ENCODE results near the gene CHFR.
"Not testable (repeated sequence)": the region's sequence is repeated elsewhere in the genome, so short reads cannot be mapped to it uniquely, and the experiment has no call there.

CHFR gene, protein sequence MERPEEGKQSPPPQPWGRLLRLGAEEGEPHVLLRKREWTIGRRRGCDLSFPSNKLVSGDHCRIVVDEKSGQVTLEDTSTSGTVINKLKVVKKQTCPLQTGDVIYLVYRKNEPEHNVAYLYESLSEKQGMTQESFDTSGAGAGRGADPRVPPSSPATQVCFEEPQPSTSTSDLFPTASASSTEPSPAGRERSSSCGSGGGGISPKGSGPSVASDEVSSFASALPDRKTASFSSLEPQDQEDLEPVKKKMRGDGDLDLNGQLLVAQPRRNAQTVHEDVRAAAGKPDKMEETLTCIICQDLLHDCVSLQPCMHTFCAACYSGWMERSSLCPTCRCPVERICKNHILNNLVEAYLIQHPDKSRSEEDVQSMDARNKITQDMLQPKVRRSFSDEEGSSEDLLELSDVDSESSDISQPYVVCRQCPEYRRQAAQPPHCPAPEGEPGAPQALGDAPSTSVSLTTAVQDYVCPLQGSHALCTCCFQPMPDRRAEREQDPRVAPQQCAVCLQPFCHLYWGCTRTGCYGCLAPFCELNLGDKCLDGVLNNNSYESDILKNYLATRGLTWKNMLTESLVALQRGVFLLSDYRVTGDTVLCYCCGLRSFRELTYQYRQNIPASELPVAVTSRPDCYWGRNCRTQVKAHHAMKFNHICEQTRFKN

DNA sequence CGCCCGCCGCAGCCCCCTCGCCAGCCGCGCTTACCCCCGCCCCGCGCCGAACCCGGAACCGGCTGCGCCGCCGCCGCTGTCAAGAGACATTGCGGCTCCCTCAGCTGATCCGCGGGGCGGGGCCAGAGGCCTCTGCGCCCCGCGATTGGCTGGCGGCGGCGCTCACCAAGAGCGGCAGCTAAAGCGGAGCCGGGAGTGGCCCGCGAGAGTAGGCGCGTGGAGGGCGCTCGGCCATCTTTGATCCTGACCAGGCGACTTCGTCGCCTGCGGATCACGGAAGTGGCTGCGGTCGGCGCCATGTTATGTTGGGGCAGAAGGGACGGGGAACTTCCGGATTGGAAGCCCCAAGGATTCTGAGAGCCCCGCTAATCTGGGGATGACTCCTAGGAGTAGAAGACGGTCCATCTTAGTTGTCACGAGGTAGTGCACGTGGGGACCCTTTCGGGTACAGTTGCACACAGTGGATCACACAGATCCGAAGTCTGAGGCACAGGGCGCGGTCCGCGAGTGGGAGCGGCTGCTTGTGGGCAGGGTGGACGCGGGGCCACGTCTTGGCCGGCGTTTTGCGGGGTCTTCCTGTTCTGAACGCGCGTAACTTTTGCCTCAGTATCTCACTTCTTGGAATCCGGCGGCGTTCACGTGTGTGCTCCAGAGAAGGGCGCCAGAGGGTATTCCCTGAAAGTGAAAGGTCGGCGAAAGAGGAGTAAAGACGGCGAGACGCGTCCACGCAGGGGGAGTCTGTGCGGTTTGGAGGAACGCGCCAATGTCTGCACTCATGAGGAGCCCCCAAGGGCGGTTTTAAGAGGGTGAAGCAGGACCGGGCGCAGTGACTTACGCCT is at the start of gene CHFR:
Gene CHFR (minus strand): TSS at position 93 of the 839 bp plus-strand sequence. CDS start 277 bp downstream, outside the sequence.
- peak within 1 kb of the TSS; percentile 99 for H3K4me3 Mint-ChIP-seq
- peak; percentile 94 for DNase-seq
- H3K27ac Mint-ChIP-seq = peak within 1 kb of the TSS; percentile 100
- peaks cover 35% of the 10 kb centered on the region for H3K4me1 Mint-ChIP-seq (ENCODE audit: low read depth)
- no peaks in the 10 kb centered on the region for H3K27me3 Mint-ChIP-seq
- peaks cover 3% of the 10 kb centered on the region for H3K9me3 Mint-ChIP-seq
- H3K36me3 Mint-ChIP-seq (ENCODE audit: low read depth) = peaks cover 47% of the 10 kb centered on the region

DNA sequence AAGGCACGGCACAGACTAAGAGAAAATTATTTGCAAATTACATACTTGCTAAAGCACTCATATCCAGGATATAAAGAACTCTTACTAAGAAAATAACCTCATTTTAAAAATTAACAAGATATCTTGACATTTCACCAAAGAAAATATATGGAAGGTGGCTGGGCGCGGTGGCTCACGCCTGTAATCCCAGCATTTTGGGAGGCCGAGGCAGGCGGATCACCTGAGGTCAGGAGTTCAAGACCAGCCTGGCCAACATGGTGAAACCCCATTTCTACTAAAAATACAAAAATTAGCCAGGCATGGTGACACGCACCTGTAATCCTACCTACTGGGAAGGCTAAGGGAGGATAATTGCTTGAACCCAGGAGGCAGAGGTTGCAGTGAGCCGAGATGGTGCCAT is 49.5 kb upstream of the CHFR start:
- not testable (repeated sequence) for H3K4me3 Mint-ChIP-seq; H3K27ac Mint-ChIP-seq; H3K27me3 Mint-ChIP-seq; DNase-seq; H3K4me1 Mint-ChIP-seq (ENCODE audit: low read depth)
- peaks cover 73% of the 10 kb centered on the region for H3K36me3 Mint-ChIP-seq (ENCODE audit: low read depth)
- H3K9me3 Mint-ChIP-seq = peaks cover 49% of the 10 kb centered on the region

DNA sequence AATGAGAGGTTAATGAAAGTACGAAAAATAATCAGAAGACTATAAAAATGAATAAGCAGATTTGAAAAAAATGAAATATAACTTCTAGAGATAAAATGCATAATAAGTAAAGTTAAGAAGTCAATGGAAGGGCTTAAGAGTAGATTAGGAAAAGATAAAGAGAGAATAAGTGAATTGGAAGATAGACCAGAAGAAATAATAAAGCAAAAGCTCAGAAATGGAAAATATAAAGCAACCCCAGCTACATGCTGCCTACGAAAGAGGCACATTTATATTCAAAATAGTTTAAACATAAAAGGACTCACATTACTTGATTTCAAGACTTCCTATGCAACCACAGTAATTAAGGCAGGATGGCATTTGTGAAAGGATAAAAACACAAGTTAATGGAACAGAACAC is 48.8 kb upstream of the CHFR start:
- DNase-seq = no peak
- Mint-ChIP-seq H3K27ac (no peak overlapping the region), H3K36me3 (ENCODE audit: low read depth) (peaks cover 73% of the 10 kb centered on the region), H3K9me3 (peaks cover 48% of the 10 kb centered on the region), H3K27me3 (no peaks in the 10 kb centered on the region), H3K4me1 (ENCODE audit: low read depth) (no peaks in the 10 kb centered on the region), H3K4me3 (no peak overlapping the region)

DNA sequence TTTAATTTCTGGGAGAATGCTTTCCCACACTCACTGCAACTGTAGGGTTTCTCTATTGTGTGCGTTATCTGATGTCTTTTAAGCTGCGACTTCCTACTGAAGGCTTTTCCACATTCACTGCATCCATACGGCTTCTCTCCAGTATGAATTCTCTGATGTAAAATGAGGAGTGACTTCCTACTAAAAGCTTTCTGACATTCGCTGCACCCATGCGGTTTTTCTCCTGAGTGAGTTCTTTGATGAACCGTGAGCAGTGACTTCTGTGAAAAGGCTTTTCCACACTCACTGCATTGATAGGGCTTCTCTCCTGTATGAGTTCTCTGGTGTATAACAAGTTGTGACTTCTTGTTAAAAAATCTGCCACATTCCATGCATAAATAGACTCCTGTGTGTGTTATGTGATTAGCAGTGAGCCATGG is 39.0 kb upstream of the CHFR start:
- Mint-ChIP-seq H3K27ac (no peak overlapping the region), H3K4me3 (no peak overlapping the region), H3K36me3 (ENCODE audit: low read depth) (peaks cover 95% of the 10 kb centered on the region), H3K4me1 (ENCODE audit: low read depth) (no peaks in the 10 kb centered on the region), H3K9me3 (peaks cover 72% of the 10 kb centered on the region), H3K27me3 (no peaks in the 10 kb centered on the region)
- DNase-seq = no peak

DNA sequence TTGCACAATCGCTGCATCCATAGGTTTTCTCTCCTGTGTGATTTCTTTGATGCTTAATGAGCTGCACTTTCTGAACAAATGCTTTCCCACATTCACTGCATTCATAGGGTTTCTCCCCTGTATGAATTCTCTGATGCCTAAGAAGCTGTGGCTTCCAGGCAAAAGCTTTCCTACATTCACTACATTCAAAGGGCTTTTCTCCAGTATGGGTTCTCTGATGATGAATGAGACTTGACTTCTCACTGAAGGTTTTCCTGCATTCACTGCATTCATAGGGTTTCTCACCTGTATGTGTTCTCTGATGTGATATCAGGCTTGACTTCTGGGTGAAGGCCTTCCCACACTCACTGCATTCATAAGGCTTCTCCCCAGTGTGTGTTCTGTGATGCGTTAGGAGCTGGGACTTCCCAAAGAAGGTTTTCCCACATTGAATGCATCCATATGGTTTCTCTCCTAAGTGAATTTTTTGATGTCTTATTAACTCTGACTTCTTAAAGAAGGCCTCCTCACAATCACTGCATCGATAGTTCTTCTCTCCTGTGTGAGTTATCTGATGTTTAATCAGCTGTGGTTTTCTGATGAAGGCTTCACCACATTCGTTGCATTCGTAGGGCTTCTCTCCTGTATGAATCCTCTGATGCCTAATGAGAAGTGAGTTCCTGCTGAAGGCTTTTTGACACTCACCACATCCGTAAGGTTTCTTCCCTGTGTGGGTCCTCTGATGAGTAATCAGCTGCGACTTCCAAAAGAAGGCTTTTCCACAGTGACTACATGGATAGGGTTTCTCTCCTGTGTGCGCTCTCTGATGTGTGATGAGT is 38.4 kb upstream of the CHFR start:
- H3K27ac Mint-ChIP-seq = no peak overlapping the region
- H3K9me3 Mint-ChIP-seq = peaks cover 73% of the 10 kb centered on the region
- H3K27me3 Mint-ChIP-seq = no peaks in the 10 kb centered on the region
- H3K4me3 Mint-ChIP-seq = no peak overlapping the region
- no peak for DNase-seq
- H3K4me1 Mint-ChIP-seq (ENCODE audit: low read depth) = no peaks in the 10 kb centered on the region
- H3K36me3 Mint-ChIP-seq (ENCODE audit: low read depth) = peaks cover 94% of the 10 kb centered on the region

DNA sequence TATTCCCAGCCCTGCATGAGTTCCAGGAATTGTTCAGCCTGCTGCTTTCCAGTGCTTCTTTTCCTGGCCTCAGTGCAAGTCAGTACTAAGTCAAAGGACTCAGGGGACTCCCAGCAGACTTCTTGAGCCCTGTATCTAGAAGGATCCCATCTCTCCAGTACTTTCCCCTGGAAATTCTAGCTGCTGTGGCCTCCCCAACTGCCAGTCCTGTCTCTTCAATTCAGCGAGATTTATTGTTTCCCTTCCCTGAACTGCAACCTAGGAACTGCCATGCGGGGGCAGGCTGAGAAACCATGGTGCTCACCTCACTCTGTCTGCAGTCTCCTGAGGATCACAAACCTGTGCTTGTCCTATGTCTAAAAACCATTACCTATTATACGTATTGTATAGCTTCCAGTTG is 37.0 kb upstream of the CHFR start:
- Mint-ChIP-seq H3K4me1 (ENCODE audit: low read depth) (no peaks in the 10 kb centered on the region), H3K4me3 (no peak overlapping the region), H3K9me3 (peaks cover 65% of the 10 kb centered on the region), H3K36me3 (ENCODE audit: low read depth) (peaks cover 88% of the 10 kb centered on the region), H3K27me3 (no peaks in the 10 kb centered on the region), H3K27ac (no peak overlapping the region)
- no peak for DNase-seq

DNA sequence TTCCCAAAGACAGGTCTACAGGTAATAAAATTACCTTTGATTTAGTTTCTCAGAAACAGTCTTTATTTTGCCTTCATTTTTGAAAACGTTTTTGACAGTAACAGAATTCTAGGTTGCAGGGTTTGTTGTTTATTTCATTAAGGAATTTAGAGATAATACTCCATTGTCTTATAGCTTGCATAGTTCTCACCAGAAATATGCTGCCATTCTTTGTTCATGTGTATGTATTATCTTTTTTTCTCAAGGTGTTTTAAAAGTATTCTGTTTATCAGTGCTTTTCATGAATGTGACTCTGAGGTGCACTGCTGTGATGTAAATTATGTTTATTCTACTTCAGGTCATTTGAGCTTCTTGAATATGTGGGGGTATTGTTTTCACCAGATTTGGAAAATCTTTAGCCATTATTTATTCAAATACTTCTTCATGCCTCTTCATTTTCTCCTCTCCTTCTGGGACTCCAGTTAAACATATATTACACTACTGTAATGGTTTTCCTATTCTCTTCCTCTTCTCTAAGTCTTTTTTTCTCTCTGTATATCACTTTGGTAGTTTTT is 36.0 kb upstream of the CHFR start:
- peaks cover 85% of the 10 kb centered on the region for H3K36me3 Mint-ChIP-seq (ENCODE audit: low read depth)
- no peaks in the 10 kb centered on the region for H3K27me3 Mint-ChIP-seq
- no peak overlapping the region for H3K27ac Mint-ChIP-seq
- DNase-seq = no peak
- no peak overlapping the region for H3K4me3 Mint-ChIP-seq
- H3K4me1 Mint-ChIP-seq (ENCODE audit: low read depth) = no peaks in the 10 kb centered on the region
- H3K9me3 Mint-ChIP-seq = peaks cover 66% of the 10 kb centered on the region

DNA sequence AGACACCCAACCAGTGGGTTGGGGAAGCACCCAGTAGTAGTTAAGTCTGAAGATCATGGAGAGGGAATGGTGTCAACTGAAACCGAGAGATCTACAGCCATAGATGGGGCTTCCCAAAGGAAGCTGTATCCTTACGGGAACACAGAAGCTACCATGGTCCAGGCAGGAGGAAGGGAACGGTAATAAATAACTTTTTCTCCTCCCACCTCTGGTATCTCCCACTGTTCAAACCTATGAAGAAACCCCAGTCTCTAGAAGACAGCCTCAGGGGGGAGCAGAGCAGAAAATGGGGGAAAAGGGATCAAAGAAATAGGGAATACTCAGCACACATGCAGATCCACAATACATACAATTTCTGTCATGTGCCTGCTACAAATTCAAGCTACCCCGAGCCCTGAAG is 35.3 kb upstream of the CHFR start:
- Mint-ChIP-seq H3K9me3 (peaks cover 71% of the 10 kb centered on the region), H3K27ac (no peak overlapping the region), H3K27me3 (no peaks in the 10 kb centered on the region), H3K36me3 (ENCODE audit: low read depth) (peaks cover 85% of the 10 kb centered on the region), H3K4me3 (no peak overlapping the region), H3K4me1 (ENCODE audit: low read depth) (no peaks in the 10 kb centered on the region)
- no peak for DNase-seq

DNA sequence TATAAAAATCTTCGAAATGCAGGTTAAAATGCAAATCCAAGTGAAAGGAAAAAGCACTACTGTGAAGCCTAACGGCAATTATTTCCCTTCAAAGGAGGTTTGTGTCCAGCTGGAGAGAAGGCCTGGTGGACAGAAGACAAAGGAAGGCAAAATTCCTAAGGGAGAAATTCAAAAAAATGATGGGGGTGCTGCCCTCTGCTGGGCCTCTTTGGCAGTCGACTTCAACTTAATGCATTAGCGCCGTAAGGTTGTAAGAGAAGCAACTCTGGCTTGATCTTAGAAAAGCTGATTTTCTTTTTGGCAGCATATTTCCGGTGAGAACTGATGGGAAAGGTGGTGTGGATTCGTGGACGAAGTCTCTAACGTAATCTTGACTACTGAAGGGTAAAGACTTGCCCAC is 34.3 kb upstream of the CHFR start:
- DNase-seq = no peak
- Mint-ChIP-seq H3K4me1 (ENCODE audit: low read depth) (no peaks in the 10 kb centered on the region), H3K27me3 (no peaks in the 10 kb centered on the region), H3K36me3 (ENCODE audit: low read depth) (peaks cover 78% of the 10 kb centered on the region), H3K4me3 (no peak overlapping the region), H3K27ac (no peak overlapping the region), H3K9me3 (peaks cover 68% of the 10 kb centered on the region)

DNA sequence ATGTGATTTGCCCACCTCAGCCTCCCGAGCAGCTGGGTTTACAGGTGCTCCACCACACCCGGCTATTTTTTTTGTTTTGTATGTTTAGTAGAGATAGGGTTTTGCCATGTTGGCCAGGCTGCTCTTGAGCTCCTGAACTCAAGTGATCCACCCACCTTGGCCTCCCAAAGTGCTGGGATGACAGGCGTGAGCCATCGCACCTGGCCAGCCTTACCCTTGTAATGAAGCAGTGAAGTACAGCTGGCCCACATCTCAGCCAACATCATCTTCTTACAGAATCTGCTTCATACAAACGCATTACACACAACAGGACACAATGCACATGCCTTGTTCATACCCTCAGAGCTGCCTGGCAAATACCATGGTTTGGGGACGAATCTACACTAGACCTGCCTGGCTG is 31.3 kb upstream of the CHFR start:
- Mint-ChIP-seq H3K36me3 (ENCODE audit: low read depth) (peaks cover 71% of the 10 kb centered on the region), H3K27ac (no peak overlapping the region), H3K27me3 (no peaks in the 10 kb centered on the region), H3K9me3 (peaks cover 57% of the 10 kb centered on the region), H3K4me3 (no peak overlapping the region), H3K4me1 (ENCODE audit: low read depth) (no peaks in the 10 kb centered on the region)
- DNase-seq = no peak

DNA sequence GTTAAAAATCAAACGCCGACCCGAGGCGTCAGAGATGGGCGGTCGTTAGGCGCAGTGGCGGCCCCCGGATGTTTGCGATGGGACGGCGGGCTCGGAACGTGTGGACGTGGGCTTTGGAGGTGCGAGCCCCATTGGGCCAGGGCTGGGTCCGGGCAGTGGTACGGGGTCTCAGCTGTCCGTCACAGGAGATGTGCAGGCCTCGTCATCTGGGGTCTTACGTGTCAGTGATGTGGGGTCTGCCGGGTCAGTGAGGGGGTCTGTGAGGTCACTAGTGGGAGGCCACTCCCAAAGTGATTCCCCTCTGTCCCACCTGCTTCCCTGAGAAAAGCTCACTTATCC is 21.6 kb upstream of the CHFR start:
- peaks cover 23% of the 10 kb centered on the region for H3K4me1 Mint-ChIP-seq (ENCODE audit: low read depth)
- H3K27me3 Mint-ChIP-seq = no peaks in the 10 kb centered on the region
- H3K27ac Mint-ChIP-seq = peak overlapping the region; percentile 94
- peaks cover 20% of the 10 kb centered on the region for H3K9me3 Mint-ChIP-seq
- H3K36me3 Mint-ChIP-seq (ENCODE audit: low read depth) = peaks cover 40% of the 10 kb centered on the region
- H3K4me3 Mint-ChIP-seq = peak overlapping the region; percentile 82
- no peak for DNase-seq

DNA sequence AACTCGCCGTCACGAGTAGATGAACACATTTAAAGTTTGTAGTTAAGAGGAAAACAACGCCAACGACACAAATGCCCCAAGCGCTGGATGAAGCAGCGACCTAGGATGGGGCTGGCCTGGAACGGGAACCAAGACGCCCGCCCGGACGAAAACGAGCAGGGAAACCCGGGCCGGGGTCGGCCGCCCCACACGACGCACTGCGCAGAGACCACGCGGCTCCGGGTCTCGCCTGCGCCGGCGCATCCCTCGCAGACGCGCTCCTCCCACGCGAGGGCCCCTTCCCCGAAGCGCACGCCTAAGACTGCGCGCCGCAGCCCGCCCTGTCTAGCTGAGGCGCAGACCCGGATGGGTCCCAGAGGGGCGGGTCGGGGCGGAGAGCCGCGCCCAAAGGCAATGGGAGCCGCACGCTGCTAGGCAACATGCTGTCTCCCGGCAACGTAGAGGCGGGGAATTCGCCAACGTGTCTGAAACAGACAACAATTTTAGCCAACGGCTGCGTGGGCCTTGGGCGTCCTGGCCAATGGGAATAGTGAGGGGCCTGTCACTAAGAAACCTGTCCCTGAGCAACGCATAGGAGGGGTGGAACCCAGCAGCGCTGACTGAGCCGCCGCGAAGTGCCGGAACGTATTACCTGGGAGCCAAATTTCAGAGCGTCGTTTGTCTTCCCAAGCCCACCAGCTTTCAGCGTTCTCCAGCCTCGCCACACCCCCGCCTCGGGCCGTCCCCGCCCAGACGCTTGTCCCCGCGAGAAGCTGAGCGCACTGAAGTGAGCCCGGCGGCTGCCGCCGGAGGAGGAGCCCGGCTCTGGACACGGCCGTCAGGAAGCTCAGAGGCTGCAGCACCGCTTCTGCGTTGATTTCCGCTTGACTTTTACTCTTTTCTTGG is 21.0 kb upstream of the CHFR start:
- Mint-ChIP-seq H3K27me3 (no peaks in the 10 kb centered on the region), H3K9me3 (peaks cover 14% of the 10 kb centered on the region), H3K4me1 (ENCODE audit: low read depth) (peaks cover 25% of the 10 kb centered on the region), H3K27ac (peak overlapping the region; percentile 94), H3K4me3 (peak overlapping the region; percentile 82), H3K36me3 (ENCODE audit: low read depth) (peaks cover 34% of the 10 kb centered on the region)
- peak; percentile 97 for DNase-seq

DNA sequence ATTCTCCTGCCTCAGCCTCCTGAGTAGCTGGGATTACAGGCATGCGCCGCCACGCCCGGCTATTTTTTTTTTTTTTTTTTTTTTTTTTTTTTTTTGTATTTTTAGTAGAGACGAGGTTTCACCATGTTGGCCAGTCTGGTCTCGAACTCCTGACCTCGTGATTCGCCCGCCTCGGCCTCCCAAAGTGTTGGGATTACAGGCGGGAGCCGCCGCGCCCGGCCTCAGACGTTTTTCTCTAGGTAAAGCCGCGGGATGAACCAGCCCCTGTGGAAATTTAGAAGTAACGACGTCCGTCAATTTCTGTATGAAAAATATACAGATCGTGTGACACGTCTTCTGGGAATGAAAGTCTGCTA is 20.4 kb upstream of the CHFR start:
- H3K4me1 Mint-ChIP-seq (ENCODE audit: low read depth) = peaks cover 25% of the 10 kb centered on the region
- H3K9me3 Mint-ChIP-seq = peaks cover 13% of the 10 kb centered on the region
- H3K27me3 Mint-ChIP-seq, DNase-seq: not testable (repeated sequence)
- peaks cover 32% of the 10 kb centered on the region for H3K36me3 Mint-ChIP-seq (ENCODE audit: low read depth)
- H3K4me3 Mint-ChIP-seq = peak overlapping the region; percentile 82
- peak overlapping the region; percentile 94 for H3K27ac Mint-ChIP-seq
